ENCODE data around the gene PLXNA1.

The PLXNA1 gene

GRCh38 chr3:127032296-127032990 lies 49.5 kb downstream of the PLXNA1 start:
- in situ Hi-C loops (cut with MboI; ENCODE audit: low sequenced_read_pairs), result no loop called here

All from HL-60/S4 (cell line).